Kidney (tissue), 14 donors: ENCODE measurements around the gene SYNGR1. TPM values are rescaled to one million over a fixed set of nuclear protein-coding genes. Genes with fewer than 3 reads are reported as not detected.

Experiments used
- DNase-seq, 5 donors: peaks; one replicate each; pipeline ENCODE4 v3.0.0-alpha.2; 2013 to 2020
- FAIRE-seq: peaks from 2 replicates; lab custom pipeline; 2012; peaks lifted over from hg19 to GRCh38; lab: Jason Lieb, UNC
- H3K27ac ChIP-seq, 2 donors: one replicate each; pipeline ENCODE4 v1.7.0; 2013; ENCODE audit warnings: low read depth in 2 of 2, low read length in 2 of 2, inconsistent platforms in 1 of 2
- H3K27me3 ChIP-seq: one replicate; pipeline ENCODE4 v1.7.1; 2013; ENCODE audit warnings: low read length, inconsistent platforms; ENCODE audit not compliant: control insufficient read depth, insufficient read depth
- H3K36me3 ChIP-seq, 3 donors: one replicate each; pipeline versions ENCODE4 v1.7.0 to v1.7.1; 2013; ENCODE audit warnings: low read length in 3 of 3, control low read depth in 1 of 3, inconsistent platforms in 1 of 3; ENCODE audit not compliant: insufficient read depth in 3 of 3, control insufficient read depth in 2 of 3
- H3K4me1 ChIP-seq, 3 donors: one replicate each; pipeline versions ENCODE4 v1.7.0 to v1.7.1; 2013; ENCODE audit warnings: low read length in 3 of 3, inconsistent platforms in 1 of 3, low read depth in 1 of 3; ENCODE audit not compliant: control insufficient read depth in 2 of 3, insufficient read depth in 2 of 3
- H3K4me3 ChIP-seq, 3 donors: one replicate each; pipeline versions ENCODE4 v1.7.0 to v1.8.1; 2013; ENCODE audit warnings: low read length in 3 of 3, control low read depth in 1 of 3, inconsistent platforms in 1 of 3
- H3K9ac ChIP-seq, 3 donors: one replicate each; pipeline versions ENCODE4 v1.7.0 to v1.7.1; 2013; ENCODE audit warnings: low read length in 3 of 3, control low read depth in 1 of 3, inconsistent platforms in 1 of 3
- H3K9me3 ChIP-seq, 3 donors: one replicate each; pipeline versions ENCODE4 v1.7.0 to v1.7.1; 2013; ENCODE audit warnings: low read length in 3 of 3, control low read depth in 1 of 3, inconsistent platforms in 1 of 3; ENCODE audit not compliant: control insufficient read depth in 2 of 3, insufficient read depth in 1 of 3
- intact Hi-C: fragments of 100-400 bp; cut with DNase I; formaldehyde crosslinking; loops from one replicate; pipeline ENCODE4 v1.11.1; 2022
- polyA plus RNA-seq: library from polyadenylated mRNA; stranded (reverse); fragments of 350-450 nt; fragmentation: Illumina TruSeq; extraction: RNeasy Lipid Tissue Mini Kit (QIAGEN cat#74804); gene quantifications from one replicate; pipeline ENCODE4 v1.2.3, GENCODE V29; 2014; ENCODE audit warnings: low read depth, low replicate concordance; ENCODE audit not compliant: insufficient read depth
- total RNA-seq: library from RNA; stranded (reverse); fragmentation: NEBNext Ultra II Directional; extraction: Animal tissue kit (Norgen Biotek cat#: 25700); gene quantifications from one replicate; pipeline ENCODE4 v1.2.1, GENCODE V29; 2021
- TF ChIP-seq, protein P1 (sequence below): IDR thresholded peaks from 3 replicates; pipeline ENCODE4 v1.5.1; 2012; ENCODE audit warnings: mild to moderate bottlenecking, moderate library complexity, borderline replicate concordance; ENCODE audit not compliant: insufficient read depth; ENCODE audit errors: extremely low read depth
- donor health status: control.
- donor health status: control.
- donor health status: control.
- donor health status: control.
- donor health status: control.
- donor health status: DM: yes; HTN: yes; CAD: no.
- donor health status: Normal renal cell carcinoma (clear cell type).

SYNGR1 gene
- total and polyA plus RNA-seq, 2 donors from 2014 or later: 21.5 to 43.0 TPM

DNA sequence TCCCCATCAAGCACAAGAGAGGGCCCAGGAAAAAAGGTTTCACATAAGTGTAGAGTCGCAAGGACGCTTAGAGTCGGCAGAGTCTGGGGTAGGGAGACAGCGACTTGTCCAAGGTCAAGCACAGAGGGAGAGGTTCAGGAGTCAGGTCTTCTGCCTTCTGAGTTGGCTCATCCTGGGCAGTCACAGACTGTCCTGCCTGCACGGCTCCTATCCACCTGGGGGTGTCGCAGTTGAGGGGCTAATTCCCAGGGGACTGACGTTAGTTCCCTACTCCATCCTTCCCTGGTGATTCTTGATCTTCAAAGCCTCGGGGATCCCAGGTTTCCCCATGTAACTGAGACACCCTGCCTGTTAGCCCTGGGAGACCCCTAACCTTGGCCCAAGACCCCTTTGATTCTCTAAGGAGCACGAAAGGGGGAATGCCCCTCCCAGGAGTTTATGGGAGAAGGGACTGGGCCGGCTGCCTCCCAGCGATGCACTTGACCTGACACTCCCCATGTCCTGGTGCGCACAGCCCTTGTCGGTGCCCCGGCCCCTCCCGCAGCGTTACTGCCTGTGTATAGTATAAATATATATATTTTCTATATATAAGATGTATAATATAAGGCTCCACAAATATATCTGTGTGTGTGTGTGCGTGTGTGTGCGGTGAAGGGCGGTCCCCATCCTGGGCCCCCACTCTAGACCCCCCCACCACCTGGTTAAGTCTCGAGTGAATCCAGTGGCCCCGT, 35.1 kb downstream of the SYNGR1 start:
- H3K27ac ChIP-seq: no peak overlapping the region
- no peaks in the 10 kb centered on the region for H3K27me3 ChIP-seq
- FAIRE-seq (no peak), DNase-seq (peak in 3 of 5 donors; percentile 25 to 52 (median 33))
- no peaks in the 10 kb centered on the region for H3K36me3 ChIP-seq
- no peak overlapping the region for H3K9ac ChIP-seq
- TF ChIP-seq, protein P1, sequence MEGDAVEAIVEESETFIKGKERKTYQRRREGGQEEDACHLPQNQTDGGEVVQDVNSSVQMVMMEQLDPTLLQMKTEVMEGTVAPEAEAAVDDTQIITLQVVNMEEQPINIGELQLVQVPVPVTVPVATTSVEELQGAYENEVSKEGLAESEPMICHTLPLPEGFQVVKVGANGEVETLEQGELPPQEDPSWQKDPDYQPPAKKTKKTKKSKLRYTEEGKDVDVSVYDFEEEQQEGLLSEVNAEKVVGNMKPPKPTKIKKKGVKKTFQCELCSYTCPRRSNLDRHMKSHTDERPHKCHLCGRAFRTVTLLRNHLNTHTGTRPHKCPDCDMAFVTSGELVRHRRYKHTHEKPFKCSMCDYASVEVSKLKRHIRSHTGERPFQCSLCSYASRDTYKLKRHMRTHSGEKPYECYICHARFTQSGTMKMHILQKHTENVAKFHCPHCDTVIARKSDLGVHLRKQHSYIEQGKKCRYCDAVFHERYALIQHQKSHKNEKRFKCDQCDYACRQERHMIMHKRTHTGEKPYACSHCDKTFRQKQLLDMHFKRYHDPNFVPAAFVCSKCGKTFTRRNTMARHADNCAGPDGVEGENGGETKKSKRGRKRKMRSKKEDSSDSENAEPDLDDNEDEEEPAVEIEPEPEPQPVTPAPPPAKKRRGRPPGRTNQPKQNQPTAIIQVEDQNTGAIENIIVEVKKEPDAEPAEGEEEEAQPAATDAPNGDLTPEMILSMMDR: no peak
- H3K9me3 ChIP-seq: no peaks in the 10 kb centered on the region
- H3K4me3 ChIP-seq: no peak overlapping the region
- intact Hi-C loops: no loop called here
- peaks cover 0 to 3% (median 0%) of the 10 kb centered on the region in 3 donors for H3K4me1 ChIP-seq

DNA sequence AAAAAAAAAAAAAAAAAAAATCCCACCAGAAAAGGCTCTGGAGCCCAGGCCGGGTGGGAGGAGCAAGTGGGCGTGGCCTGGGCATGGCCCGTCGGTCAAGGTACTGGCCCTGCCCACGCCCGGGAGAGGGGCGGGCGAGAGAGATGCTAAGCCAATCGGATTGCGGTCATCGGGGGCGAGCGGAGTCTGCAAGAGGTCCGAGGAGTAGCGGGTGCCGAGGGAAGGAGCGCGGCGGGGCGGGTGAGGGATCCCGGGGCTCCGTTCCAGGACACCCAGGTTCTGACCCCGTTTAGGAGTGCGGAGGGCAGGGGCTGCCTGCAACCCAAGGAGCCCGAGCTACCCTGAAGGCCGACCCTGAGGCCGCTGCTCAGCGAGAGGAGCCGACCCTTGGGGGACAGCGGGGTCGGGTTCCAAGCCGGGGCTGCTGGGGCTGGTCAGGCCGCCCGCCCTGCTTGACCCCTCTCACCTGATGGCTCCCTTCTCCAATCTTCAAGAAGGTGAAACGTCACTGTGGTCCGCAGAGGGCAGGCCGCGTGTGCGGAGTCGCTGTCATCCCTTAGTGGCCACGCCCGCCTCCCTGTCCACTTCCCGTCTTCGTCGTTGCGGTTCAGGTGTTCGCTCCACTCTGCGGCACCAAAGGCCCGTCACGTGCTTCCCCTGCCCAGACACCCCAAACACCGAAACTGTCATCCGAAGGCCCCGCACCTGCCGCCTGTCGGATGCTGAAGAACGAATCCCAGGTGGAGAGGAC, 38.6 kb downstream of the SYNGR1 start:
- H3K27ac ChIP-seq: no peak overlapping the region
- DNase-seq (peak; percentile 93 to 96 (median 95)), FAIRE-seq (peak; percentile 19)
- peaks cover 0 to 3% (median 0%) of the 10 kb centered on the region in 3 donors for H3K4me1 ChIP-seq
- H3K36me3 ChIP-seq: no peaks in the 10 kb centered on the region
- peak overlapping the region in 1 of 3 donors; percentile 31 for H3K9ac ChIP-seq
- H3K9me3 ChIP-seq: no peaks in the 10 kb centered on the region
- H3K27me3 ChIP-seq: no peaks in the 10 kb centered on the region
- H3K4me3 ChIP-seq: peak overlapping the region; percentile 26 to 63 (median 57)
- TF ChIP-seq, protein P1: no peak
- intact Hi-C loops: no loop called here

GRCh38 chr22:39389420-39389819, 39.6 kb downstream of the SYNGR1 start:
- FAIRE-seq (no peak), DNase-seq (peak in 1 of 5 donors; percentile 45)
- H3K36me3 ChIP-seq: no peaks in the 10 kb centered on the region
- no peaks in the 10 kb centered on the region for H3K27me3 ChIP-seq
- H3K4me3 ChIP-seq: no peak overlapping the region
- H3K9ac ChIP-seq: no peak overlapping the region
- peaks cover 0 to 3% (median 0%) of the 10 kb centered on the region in 3 donors for H3K4me1 ChIP-seq
- TF ChIP-seq, protein P1: no peak
- intact Hi-C loops: no loop called here
- H3K27ac ChIP-seq: no peak overlapping the region
- no peaks in the 10 kb centered on the region for H3K9me3 ChIP-seq
